CD4-positive, alpha-beta T cell (primary cell): ENCODE measurements around the gene ALDH18A1. TPM values are rescaled to one million over a fixed set of nuclear protein-coding genes. Genes with fewer than 3 reads are reported as not detected.

Experiments used
- ATAC-seq: fragments of 200-7000 bp; cut with Tn5 transposase; one replicate; pipeline ENCODE4 v1.10.0; 2022; ENCODE audit warnings: mild to moderate bottlenecking; ENCODE audit not compliant: poor library complexity
- CTCF ChIA-PET: fragments of 350-600 bp; sonication (Branson Sonifier 250); formaldehyde crosslinking; loops from one replicate; lab custom pipeline; 2021; ENCODE audit warnings: antibody characterized with exemption, inconsistent platforms; lab: Charles Lee
- POLR2A ChIA-PET: fragments of 350-600 bp; sonication (Branson Sonifier 250); formaldehyde crosslinking; loops from one replicate; lab custom pipeline; 2021; ENCODE audit warnings: antibody characterized with exemption, inconsistent platforms; lab: Charles Lee
- DNase-seq, 14 experiments: peaks; one replicate each; pipeline ENCODE4 v3.0.0-alpha.2; 2013 to 2020; ENCODE audit warnings: mixed read lengths in 2 of 14
- H3K27ac ChIP-seq, 2 donors: one replicate each; pipeline versions ENCODE4 v1.5.1 to v1.7.0; 2013; ENCODE audit warnings: low read length in 2 of 2, low read depth in 1 of 2, mild to moderate bottlenecking in 1 of 2
- H3K27me3 ChIP-seq, 2 experiments: 1 replicate in 1 of 2; 2 replicates in 1 of 2; pipeline versions ENCODE4 v1.6.1 to v1.7.0; 2013; ENCODE audit warnings: low read length in 2 of 2, control low read depth in 1 of 2, mild to moderate bottlenecking in 1 of 2, moderate library complexity in 1 of 2; ENCODE audit not compliant: insufficient read depth in 2 of 2, control insufficient read depth in 1 of 2
- H3K36me3 ChIP-seq: one replicate; pipeline ENCODE4 v1.6.1; 2013; ENCODE audit warnings: low read length, control low read depth; ENCODE audit not compliant: insufficient read depth
- H3K4me1 ChIP-seq: one replicate; pipeline ENCODE4 v1.6.1; 2013; ENCODE audit warnings: low read length, control low read depth; ENCODE audit not compliant: insufficient read depth
- H3K4me3 ChIP-seq: one replicate; pipeline ENCODE4 v1.5.1; 2013; ENCODE audit warnings: mild to moderate bottlenecking, low read length, moderate library complexity
- H3K9me3 ChIP-seq, 2 experiments: 1 replicate in 1 of 2; 2 replicates in 1 of 2; pipeline versions ENCODE4 v1.6.1 to v1.7.0; 2013; ENCODE audit warnings: low read length in 2 of 2, mild to moderate bottlenecking in 2 of 2, control low read depth in 1 of 2, moderate library complexity in 1 of 2; ENCODE audit not compliant: control insufficient read depth in 1 of 2, insufficient read depth in 1 of 2
- H3K27ac Mint-ChIP-seq: one replicate; pipeline ENCODE4 v1.8.0; 2020; ENCODE audit warnings: mixed read lengths
- H3K27me3 Mint-ChIP-seq: one replicate; pipeline ENCODE4 v1.8.0; 2021; ENCODE audit warnings: mixed read lengths
- H3K36me3 Mint-ChIP-seq: one replicate; pipeline ENCODE4 v1.8.0; 2021; ENCODE audit warnings: low read depth, mixed read lengths
- H3K4me1 Mint-ChIP-seq: one replicate; pipeline ENCODE4 v1.8.0; 2021; ENCODE audit warnings: low read depth, mixed read lengths
- H3K4me3 Mint-ChIP-seq: one replicate; pipeline ENCODE4 v1.8.0; 2020; ENCODE audit warnings: mild to moderate bottlenecking, mixed read lengths
- H3K9me3 Mint-ChIP-seq: one replicate; pipeline ENCODE4 v1.8.0; 2020; ENCODE audit warnings: mixed read lengths
- intact Hi-C, 2 experiments: fragments of 100-400 bp; cut with DNase I in 1 of 2; cut with micrococcal nuclease in 1 of 2; formaldehyde crosslinking; loops; one replicate each; pipeline versions ENCODE4 v1.15.1 to v1.9.0; 2023 to 2025; cut with DNase I, micrococcal nuclease
- total RNA-seq, 174 experiments: library from RNA in 2 of 174; stranded (reverse) in 2 of 174; gene quantifications; one replicate each; pipeline ENCODE4 v1.2.3 and lab custom pipeline; 2021 to 2026
- TF ChIP-seq, protein P1 (sequence below): fragments of 200-600 bp; IDR thresholded peaks from one replicate; pipeline ENCODE4 v1.8.0; 2022; ENCODE audit warnings: antibody characterized with exemption, mild to moderate bottlenecking

Gene ALDH18A1
- total RNA-seq, 2 experiments from 2014 or later, result 9.6 to 12.6 TPM

- H3K4me3 ChIP-seq, result no peak overlapping the region
- ATAC-seq (no peak), DNase-seq (no peak)
- H3K4me1 ChIP-seq, result no peaks in the 10 kb centered on the region
- Mint-ChIP-seq H3K27me3 (peaks cover 37% of the 10 kb centered on the region), H3K9me3 (no peaks in the 10 kb centered on the region), H3K36me3 (no peaks in the 10 kb centered on the region), H3K4me1 (no peaks in the 10 kb centered on the region), H3K27ac (no peak overlapping the region), H3K4me3 (no peak overlapping the region)
- TF ChIP-seq, protein P1, sequence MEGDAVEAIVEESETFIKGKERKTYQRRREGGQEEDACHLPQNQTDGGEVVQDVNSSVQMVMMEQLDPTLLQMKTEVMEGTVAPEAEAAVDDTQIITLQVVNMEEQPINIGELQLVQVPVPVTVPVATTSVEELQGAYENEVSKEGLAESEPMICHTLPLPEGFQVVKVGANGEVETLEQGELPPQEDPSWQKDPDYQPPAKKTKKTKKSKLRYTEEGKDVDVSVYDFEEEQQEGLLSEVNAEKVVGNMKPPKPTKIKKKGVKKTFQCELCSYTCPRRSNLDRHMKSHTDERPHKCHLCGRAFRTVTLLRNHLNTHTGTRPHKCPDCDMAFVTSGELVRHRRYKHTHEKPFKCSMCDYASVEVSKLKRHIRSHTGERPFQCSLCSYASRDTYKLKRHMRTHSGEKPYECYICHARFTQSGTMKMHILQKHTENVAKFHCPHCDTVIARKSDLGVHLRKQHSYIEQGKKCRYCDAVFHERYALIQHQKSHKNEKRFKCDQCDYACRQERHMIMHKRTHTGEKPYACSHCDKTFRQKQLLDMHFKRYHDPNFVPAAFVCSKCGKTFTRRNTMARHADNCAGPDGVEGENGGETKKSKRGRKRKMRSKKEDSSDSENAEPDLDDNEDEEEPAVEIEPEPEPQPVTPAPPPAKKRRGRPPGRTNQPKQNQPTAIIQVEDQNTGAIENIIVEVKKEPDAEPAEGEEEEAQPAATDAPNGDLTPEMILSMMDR, result no peak
- peaks cover 0 to 6% of the 10 kb centered on the region in 2 experiments for H3K27me3 ChIP-seq
- no peaks in the 10 kb centered on the region for H3K9me3 ChIP-seq
- no peaks in the 10 kb centered on the region for H3K36me3 ChIP-seq
- ChIA-PET CTCF (no interaction called here), POLR2A (no interaction called here)
- intact Hi-C loops, result no loop called here
- H3K27ac ChIP-seq, result no peak overlapping the region
These were observed 76.5 kb downstream of the ALDH18A1 start for GRCh38 chr10:95579835-95580535.

DNA sequence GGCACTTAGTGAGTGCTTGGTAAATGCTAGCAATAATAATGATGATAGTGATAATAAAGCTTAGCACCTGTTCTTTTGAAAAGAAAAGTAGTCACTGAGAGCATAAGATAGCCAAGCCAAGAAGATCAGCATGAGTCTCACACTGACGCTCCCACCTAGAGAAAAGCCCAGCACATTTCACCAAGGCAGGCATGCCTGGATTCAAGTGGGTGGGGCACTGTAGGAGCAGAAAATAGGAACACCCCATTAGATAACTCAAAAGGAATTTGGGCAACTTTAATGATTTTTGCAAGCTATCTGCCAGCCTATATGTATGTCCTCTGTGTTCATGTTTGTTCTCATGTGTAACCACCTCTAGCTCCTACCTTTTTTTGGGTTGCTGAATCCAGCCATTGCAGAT lies 77.2 kb downstream of the ALDH18A1 start:
- H3K36me3 ChIP-seq, result no peaks in the 10 kb centered on the region
- DNase-seq (no peak), ATAC-seq (no peak)
- Mint-ChIP-seq H3K27ac (no peak overlapping the region), H3K36me3 (no peaks in the 10 kb centered on the region), H3K4me1 (no peaks in the 10 kb centered on the region), H3K27me3 (peaks cover 38% of the 10 kb centered on the region), H3K9me3 (no peaks in the 10 kb centered on the region), H3K4me3 (no peak overlapping the region)
- ChIA-PET POLR2A (no interaction called here), CTCF (no interaction called here)
- no peaks in the 10 kb centered on the region for H3K9me3 ChIP-seq
- H3K27me3 ChIP-seq, result peaks cover 2 to 6% of the 10 kb centered on the region in 2 experiments
- no peak overlapping the region for H3K4me3 ChIP-seq
- H3K27ac ChIP-seq, result no peak overlapping the region
- TF ChIP-seq, protein P1, result no peak
- intact Hi-C loops, result no loop called here
- no peaks in the 10 kb centered on the region for H3K4me1 ChIP-seq

DNA sequence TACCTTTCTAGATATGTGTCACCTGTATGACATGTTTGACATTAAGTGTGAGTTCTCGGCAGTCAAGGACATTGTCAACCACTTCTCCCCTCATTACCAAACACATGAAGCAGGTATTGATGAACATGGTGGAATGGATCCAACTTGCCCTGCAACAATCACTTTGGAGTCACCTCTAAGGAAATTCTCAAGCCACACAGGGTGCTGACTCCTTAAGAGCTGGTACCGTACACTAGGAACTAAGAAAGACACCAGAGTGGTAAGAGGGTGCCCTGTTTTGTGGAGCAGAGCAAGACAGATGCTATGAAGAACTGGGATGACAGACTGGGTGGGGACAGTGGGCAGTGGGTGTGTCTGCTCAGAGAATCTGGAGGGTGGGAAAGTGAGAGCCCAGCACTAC lies 77.9 kb downstream of the ALDH18A1 start:
- TF ChIP-seq, protein P1, result no peak
- peaks cover 45% of the 10 kb centered on the region for H3K27me3 Mint-ChIP-seq
- Histone ChIP-seq H3K4me1 (no peaks in the 10 kb centered on the region), H3K9me3 (no peaks in the 10 kb centered on the region), H3K36me3 (no peaks in the 10 kb centered on the region), H3K4me3 (no peak overlapping the region), H3K27me3 (peaks cover 2 to 6% of the 10 kb centered on the region in 2 experiments), H3K27ac (no peak overlapping the region)
- H3K9me3 Mint-ChIP-seq, result no peaks in the 10 kb centered on the region
- no peak overlapping the region for H3K4me3 Mint-ChIP-seq
- H3K36me3 Mint-ChIP-seq, result no peaks in the 10 kb centered on the region
- ChIA-PET POLR2A (no interaction called here), CTCF (no interaction called here)
- H3K27ac Mint-ChIP-seq, result no peak overlapping the region
- DNase-seq (no peak), ATAC-seq (no peak)
- H3K4me1 Mint-ChIP-seq, result no peaks in the 10 kb centered on the region
- intact Hi-C loops, result no loop called here
